Measurements from ENCODE around the gene CRISPLD2.

Gene CRISPLD2

DNA sequence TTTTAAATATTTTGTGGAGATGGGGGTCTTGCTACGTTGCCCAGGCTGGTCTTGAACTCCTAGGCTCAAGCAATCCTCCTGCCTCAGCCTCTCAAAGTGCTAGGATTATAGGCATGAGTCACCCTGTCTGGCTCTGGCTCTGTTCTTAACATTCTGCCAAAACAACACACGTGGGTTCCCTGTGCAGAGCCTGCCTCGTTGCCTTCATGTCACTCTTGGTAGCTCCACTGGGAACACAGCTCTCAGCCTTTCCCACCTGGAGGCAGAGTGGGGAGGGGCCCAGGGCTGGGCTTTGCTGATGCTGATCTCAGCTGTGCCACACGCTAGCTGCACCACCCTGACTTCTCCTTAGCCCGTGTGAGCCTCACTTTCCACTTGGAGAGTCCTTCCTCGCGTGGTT is 19.3 kb downstream of the CRISPLD2 start:
- Histone ChIP-seq H3K36me3 (no peaks in the 10 kb centered on the region), H3K9me3 (ENCODE audit: severe bottlenecking) (no peaks in the 10 kb centered on the region), H3K4me3 (ENCODE audit: low read depth, low read length) (no peak overlapping the region), H3K27me3 (ENCODE audit: insufficient read depth, low read depth, severe bottlenecking) (no peaks in the 10 kb centered on the region), H3K27ac (no peak overlapping the region)
- DNase-seq = no peak
- TF ChIP-seq, protein P1, sequence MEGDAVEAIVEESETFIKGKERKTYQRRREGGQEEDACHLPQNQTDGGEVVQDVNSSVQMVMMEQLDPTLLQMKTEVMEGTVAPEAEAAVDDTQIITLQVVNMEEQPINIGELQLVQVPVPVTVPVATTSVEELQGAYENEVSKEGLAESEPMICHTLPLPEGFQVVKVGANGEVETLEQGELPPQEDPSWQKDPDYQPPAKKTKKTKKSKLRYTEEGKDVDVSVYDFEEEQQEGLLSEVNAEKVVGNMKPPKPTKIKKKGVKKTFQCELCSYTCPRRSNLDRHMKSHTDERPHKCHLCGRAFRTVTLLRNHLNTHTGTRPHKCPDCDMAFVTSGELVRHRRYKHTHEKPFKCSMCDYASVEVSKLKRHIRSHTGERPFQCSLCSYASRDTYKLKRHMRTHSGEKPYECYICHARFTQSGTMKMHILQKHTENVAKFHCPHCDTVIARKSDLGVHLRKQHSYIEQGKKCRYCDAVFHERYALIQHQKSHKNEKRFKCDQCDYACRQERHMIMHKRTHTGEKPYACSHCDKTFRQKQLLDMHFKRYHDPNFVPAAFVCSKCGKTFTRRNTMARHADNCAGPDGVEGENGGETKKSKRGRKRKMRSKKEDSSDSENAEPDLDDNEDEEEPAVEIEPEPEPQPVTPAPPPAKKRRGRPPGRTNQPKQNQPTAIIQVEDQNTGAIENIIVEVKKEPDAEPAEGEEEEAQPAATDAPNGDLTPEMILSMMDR (IDR thresholded peaks at IDR 0.05; ENCODE audit: low read depth, low read length) = no peak

DNA sequence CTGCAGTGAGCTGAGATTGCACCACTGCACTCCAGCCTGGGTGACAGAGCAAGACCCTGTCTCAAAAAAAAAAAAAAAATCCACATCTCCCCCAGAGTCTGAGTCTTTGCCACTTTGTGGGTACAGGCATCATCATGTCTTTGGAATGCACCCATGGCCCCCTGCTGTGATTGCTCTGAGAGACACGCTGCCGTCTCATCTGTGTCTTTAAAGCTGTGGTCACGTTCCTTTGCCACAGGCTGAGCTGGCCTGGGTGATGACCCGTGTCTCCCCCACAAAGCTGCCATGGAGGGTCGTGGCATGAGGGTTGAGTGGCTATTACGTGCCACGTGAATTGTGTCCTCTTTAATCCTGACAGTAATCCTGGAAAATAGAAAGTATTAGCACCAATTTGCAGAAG is 20.2 kb downstream of the CRISPLD2 start:
- no peak overlapping the region for H3K27ac ChIP-seq
- no peak overlapping the region for H3K4me3 ChIP-seq (ENCODE audit: low read depth, low read length)
- H3K36me3 ChIP-seq = no peaks in the 10 kb centered on the region
- no peaks in the 10 kb centered on the region for H3K9me3 ChIP-seq (ENCODE audit: severe bottlenecking)
- H3K27me3 ChIP-seq (ENCODE audit: insufficient read depth, low read depth, severe bottlenecking) = no peaks in the 10 kb centered on the region
- TF ChIP-seq, protein P1 (IDR thresholded peaks at IDR 0.05; ENCODE audit: low read depth, low read length) = no peak
- DNase-seq = no peak

DNA sequence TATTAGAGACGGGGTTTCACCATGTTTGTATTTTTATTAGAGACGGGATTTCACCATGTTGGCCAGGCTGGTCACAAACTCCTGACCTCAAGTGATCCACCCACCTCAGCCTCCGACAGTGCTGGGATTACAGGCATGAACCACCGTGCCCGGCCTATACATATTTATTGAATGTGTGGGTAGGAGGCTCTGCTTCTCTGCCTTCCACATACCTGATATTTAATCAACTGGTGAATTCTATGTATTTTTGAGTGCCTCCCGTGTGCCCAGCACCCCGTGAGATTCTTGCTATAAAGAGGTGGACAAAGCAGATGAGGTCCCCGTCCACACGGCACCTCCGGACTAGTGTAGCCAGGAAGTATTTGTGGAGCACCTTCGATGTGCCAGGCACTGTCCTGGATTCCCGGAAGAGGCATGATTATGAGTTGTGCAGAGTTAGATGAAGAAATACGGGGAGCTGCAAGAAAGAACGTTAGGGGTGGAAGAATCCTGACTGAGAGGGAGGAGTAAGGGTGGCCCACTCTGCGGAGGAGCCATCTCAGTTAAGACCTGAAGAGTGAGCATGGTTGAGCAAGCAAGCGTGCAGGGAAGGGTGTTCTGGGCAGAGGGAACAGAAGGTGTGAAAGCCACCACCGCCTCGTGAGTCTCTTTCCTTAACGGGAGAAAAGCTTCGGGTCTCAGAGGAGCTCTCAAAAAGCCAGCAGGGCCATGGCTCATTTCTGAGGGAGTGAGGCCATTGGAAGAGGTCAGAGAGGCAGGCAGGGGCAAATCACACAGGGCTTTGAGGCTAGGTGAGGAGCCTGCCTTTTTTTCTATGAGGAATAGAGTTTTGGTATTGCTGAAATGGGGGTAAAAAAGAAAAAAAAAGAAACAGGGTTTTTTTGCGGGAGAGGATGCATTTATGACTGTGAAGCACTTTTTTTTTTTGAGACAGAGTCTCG is 21.2 kb downstream of the CRISPLD2 start:
- Histone ChIP-seq H3K27ac (no peak overlapping the region), H3K36me3 (no peaks in the 10 kb centered on the region), H3K9me3 (ENCODE audit: severe bottlenecking) (no peaks in the 10 kb centered on the region), H3K4me3 (ENCODE audit: low read depth, low read length) (no peak overlapping the region), H3K27me3 (ENCODE audit: insufficient read depth, low read depth, severe bottlenecking) (no peaks in the 10 kb centered on the region)
- TF ChIP-seq, protein P1 (IDR thresholded peaks at IDR 0.05; ENCODE audit: low read depth, low read length) = no peak
- DNase-seq = no peak

DNA sequence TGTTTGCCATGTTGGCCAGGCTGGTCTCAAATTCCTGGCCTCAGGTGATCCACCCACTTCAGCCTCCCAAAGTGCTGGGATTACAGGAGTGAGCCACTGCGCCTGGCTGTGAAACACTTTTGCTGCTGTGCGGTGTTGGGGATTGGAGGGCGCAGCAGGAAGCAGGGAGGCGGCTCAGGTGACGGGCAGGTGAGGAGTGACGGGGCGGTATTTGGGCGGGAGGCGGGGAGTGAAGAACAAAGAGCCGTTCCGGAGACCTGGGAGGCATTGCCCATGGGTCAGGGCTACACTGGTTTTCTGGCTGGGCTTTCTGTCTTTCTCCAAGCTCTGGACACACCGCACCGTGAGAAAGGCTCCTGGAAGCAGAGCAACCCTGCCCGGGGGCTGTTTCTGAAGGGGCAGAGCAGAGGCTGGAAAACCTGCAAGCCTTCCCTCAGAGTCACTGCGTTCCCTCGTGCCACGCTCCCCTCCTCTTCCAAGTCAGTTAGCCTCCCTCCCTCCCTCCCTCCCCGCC is 22.1 kb downstream of the CRISPLD2 start:
- no peak for DNase-seq
- no peaks in the 10 kb centered on the region for H3K9me3 ChIP-seq (ENCODE audit: severe bottlenecking)
- TF ChIP-seq, protein P1 (IDR thresholded peaks at IDR 0.05; ENCODE audit: low read depth, low read length) = no peak
- H3K4me3 ChIP-seq (ENCODE audit: low read depth, low read length) = no peak overlapping the region
- no peak overlapping the region for H3K27ac ChIP-seq
- no peaks in the 10 kb centered on the region for H3K27me3 ChIP-seq (ENCODE audit: insufficient read depth, low read depth, severe bottlenecking)
- no peaks in the 10 kb centered on the region for H3K36me3 ChIP-seq

DNA sequence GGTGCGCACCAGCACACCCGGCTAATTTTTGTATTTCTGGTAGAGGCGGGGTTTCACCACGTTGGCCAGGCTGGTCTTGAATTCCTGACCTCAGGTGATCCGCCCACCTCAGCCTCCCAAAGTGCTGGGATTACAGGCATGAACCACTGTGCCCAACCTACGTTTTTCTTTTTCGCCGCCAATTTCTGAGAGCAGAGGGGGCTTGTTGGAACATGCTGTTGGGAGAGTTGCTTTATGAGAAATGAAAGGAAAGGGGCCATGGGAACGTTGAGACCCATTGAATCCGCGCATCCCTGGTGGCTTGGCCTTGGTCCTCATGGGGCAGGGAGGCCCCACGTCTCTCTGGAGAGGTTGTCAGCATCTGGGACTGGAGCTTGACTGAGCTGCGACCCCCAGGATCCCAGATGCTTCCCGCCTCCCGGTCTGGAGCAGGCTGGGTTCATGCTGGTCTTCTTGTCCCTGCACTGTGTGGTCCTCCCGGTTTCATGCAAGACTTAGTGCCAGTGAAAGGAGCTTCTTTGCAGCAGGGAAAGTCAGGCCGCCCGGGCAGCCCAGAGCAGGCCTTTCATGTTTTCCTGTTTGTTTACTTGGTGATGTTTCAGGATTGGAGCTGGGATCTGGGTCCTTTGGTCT is 22.8 kb downstream of the CRISPLD2 start:
- no peaks in the 10 kb centered on the region for H3K36me3 ChIP-seq
- H3K27me3 ChIP-seq (ENCODE audit: insufficient read depth, low read depth, severe bottlenecking) = no peaks in the 10 kb centered on the region

More for the DNA sequence above, 22.8 kb downstream of the CRISPLD2 start:
- Histone ChIP-seq H3K27ac (no peak overlapping the region), H3K9me3 (ENCODE audit: severe bottlenecking) (no peaks in the 10 kb centered on the region), H3K4me3 (ENCODE audit: low read depth, low read length) (no peak overlapping the region)
- TF ChIP-seq, protein P1 (IDR thresholded peaks at IDR 0.05; ENCODE audit: low read depth, low read length) = no peak
- no peak for DNase-seq
